CD4-positive, alpha-beta memory T cell (primary cell): ENCODE results near the gene KIF26B. TPM values are rescaled to one million over a fixed set of nuclear protein-coding genes. Genes with fewer than 3 reads are reported as not detected.

Experiments used
- CTCF ChIA-PET: fragments of 350-600 bp; sonication (Branson Sonifier 250); formaldehyde crosslinking; loops from one replicate; lab custom pipeline; 2021; ENCODE audit warnings: inconsistent platforms; ENCODE audit not compliant: partially characterized antibody; lab: Charles Lee
- POLR2A ChIA-PET: fragments of 350-600 bp; sonication (Branson Sonifier 250); formaldehyde crosslinking; loops from one replicate; lab custom pipeline; 2021; ENCODE audit not compliant: partially characterized antibody; lab: Charles Lee
- DNase-seq, 5 donors: peaks; one replicate each; pipeline versions ENCODE4 v3.0.0 to v3.0.0-alpha.2; 2020 to 2022; ENCODE audit warnings: mixed read lengths in 1 of 5
- H3K27ac ChIP-seq: one replicate; pipeline ENCODE4 v1.7.0; 2013; ENCODE audit warnings: low read depth, low read length
- H3K27me3 ChIP-seq: 2 replicates; pipeline ENCODE4 v1.7.0; 2013; ENCODE audit warnings: mild to moderate bottlenecking, low read length, moderate library complexity; ENCODE audit not compliant: insufficient read depth
- H3K36me3 ChIP-seq: 2 replicates; pipeline ENCODE4 v1.7.0; 2013; ENCODE audit warnings: mild to moderate bottlenecking, low read length, moderate library complexity; ENCODE audit not compliant: insufficient read depth
- H3K4me1 ChIP-seq: 2 replicates; pipeline ENCODE4 v1.7.0; 2013; ENCODE audit warnings: mild to moderate bottlenecking, low read length, moderate library complexity; ENCODE audit not compliant: insufficient read depth
- H3K4me3 ChIP-seq, 2 donors: one replicate each; pipeline ENCODE4 v1.7.0; 2013; ENCODE audit warnings: low read length in 2 of 2, mild to moderate bottlenecking in 1 of 2
- H3K9me3 ChIP-seq, 2 donors: one replicate each; pipeline ENCODE4 v1.7.0; 2013; ENCODE audit warnings: low read length in 2 of 2, control low read depth in 1 of 2; ENCODE audit not compliant: control insufficient read depth in 1 of 2
- H3K27ac Mint-ChIP-seq, 7 donors: one replicate each; pipeline ENCODE4 v1.8.0; 2020 to 2021; ENCODE audit warnings: mixed read lengths in 7 of 7, mild to moderate bottlenecking in 6 of 7, inconsistent platforms in 3 of 7, moderate library complexity in 3 of 7
- H3K27me3 Mint-ChIP-seq, 2 donors: one replicate each; pipeline ENCODE4 v1.8.0; 2020 to 2021; ENCODE audit warnings: mixed read lengths in 2 of 2
- H3K36me3 Mint-ChIP-seq, 2 donors: one replicate each; pipeline ENCODE4 v1.8.0; 2020 to 2021; ENCODE audit warnings: mixed read lengths in 2 of 2, inconsistent platforms in 1 of 2, mild to moderate bottlenecking in 1 of 2
- H3K4me1 Mint-ChIP-seq, 4 donors: one replicate each; pipeline ENCODE4 v1.8.0; 2020 to 2021; ENCODE audit warnings: mixed read lengths in 4 of 4, mild to moderate bottlenecking in 1 of 4
- H3K4me3 Mint-ChIP-seq, 8 donors: one replicate each; pipeline ENCODE4 v1.8.0; 2020 to 2021; ENCODE audit warnings: mixed read lengths in 8 of 8, mild to moderate bottlenecking in 7 of 8, moderate library complexity in 6 of 8, inconsistent platforms in 3 of 8
- H3K9me3 Mint-ChIP-seq, 8 donors: one replicate each; pipeline ENCODE4 v1.8.0; 2020 to 2021; ENCODE audit warnings: mixed read lengths in 8 of 8, mild to moderate bottlenecking in 5 of 8, inconsistent platforms in 3 of 8, moderate library complexity in 1 of 8
- intact Hi-C: fragments of 100-400 bp; cut with micrococcal nuclease; formaldehyde crosslinking; loops from one replicate; pipeline ENCODE4 v1.15.1; 2023
- polyA plus RNA-seq, 2 donors: library from polyadenylated mRNA; unstranded; fragments of 300-500 nt; fragmentation: Illumina TruSeq; gene quantifications; one replicate each; pipeline ENCODE4 v1.2.3, GENCODE V29; 2021
- total RNA-seq, 2 experiments: library from RNA; stranded (reverse); gene quantifications; one replicate each; pipeline ENCODE4 v1.2.3, GENCODE V29; 2021

KIF26B gene
- total and polyA plus RNA-seq, 4 experiments from 2014 or later = 0.10 TPM; not detected in 3

DNA sequence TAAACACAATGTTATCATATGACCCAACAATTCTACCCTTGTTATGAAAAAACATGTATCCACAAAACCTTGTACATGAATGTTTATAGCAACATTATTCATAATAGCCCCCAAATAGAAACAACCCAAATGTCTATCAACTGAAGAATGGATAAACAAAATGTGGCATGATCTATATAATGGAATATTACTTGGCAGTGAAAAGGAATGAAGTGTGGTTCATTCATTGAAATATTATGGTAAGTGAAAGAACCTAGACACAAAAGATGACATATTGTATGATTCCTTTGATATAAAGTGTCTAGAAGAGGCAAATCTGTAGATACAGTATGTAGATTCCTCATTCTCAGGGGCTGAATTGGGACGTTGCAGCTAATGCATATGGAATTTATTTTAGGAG lies 151.2 kb downstream of the KIF26B start:
- POLR2A ChIA-PET = no interaction called here
- H3K36me3 Mint-ChIP-seq = no peaks in the 10 kb centered on the region
- Histone ChIP-seq H3K36me3 (no peaks in the 10 kb centered on the region), H3K27ac (no peak overlapping the region), H3K4me1 (peaks cover 7% of the 10 kb centered on the region), H3K27me3 (peaks cover 4% of the 10 kb centered on the region), H3K9me3 (no peaks in the 10 kb centered on the region), H3K4me3 (no peak overlapping the region)
- H3K27me3 Mint-ChIP-seq = peaks cover 1 to 5% of the 10 kb centered on the region in 2 donors
- intact Hi-C loops = no loop called here
- no peak overlapping the region for H3K27ac Mint-ChIP-seq
- peaks cover 7 to 8% (median 7%) of the 10 kb centered on the region in 4 donors for H3K4me1 Mint-ChIP-seq
- no peak for DNase-seq
- H3K9me3 Mint-ChIP-seq = peaks cover 0 to 6% (median 2%) of the 10 kb centered on the region in 8 donors
- no peak overlapping the region for H3K4me3 Mint-ChIP-seq
- CTCF ChIA-PET = no interaction called here

DNA sequence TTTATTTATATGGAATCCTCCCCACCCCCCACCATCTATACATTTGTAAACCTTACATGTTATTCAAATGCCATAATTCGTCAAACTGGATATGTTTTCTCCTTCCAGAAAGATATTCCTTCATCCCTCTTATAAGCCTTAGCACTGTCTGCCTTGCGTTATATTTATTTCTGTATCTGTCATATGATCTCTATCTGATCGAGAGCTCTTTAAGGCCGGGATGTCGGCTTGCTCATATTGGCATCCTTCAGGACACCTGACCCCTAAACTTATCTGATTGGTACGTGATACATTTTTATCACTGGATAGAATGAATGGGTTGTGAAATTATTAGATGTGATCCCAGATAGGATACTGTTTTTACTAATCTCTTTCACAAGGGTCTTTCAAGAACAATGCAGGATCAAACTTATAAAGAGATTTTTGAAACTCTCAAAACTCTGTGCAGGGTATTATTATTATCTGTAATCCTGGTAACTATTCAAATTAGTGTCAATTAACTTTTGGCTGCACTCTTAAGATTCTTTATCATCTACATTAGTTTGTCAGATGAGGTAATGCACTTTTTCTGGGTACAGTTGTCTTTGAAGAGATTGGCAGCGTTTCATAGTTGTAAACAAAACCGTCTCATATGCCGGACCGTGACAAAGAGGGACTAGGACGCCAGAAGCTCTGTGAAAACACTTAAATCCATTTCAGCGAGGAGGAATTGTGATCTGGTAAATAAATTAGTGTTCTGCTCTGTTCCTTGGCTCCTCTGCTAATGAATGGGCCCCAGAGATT lies 152.0 kb downstream of the KIF26B start:
- Histone ChIP-seq H3K9me3 (no peaks in the 10 kb centered on the region), H3K36me3 (no peaks in the 10 kb centered on the region), H3K27ac (no peak overlapping the region), H3K27me3 (peaks cover 4% of the 10 kb centered on the region), H3K4me1 (peaks cover 7% of the 10 kb centered on the region), H3K4me3 (no peak overlapping the region)
- H3K4me1 Mint-ChIP-seq = peaks cover 9 to 12% (median 10%) of the 10 kb centered on the region in 4 donors
- intact Hi-C loops = no loop called here
- H3K9me3 Mint-ChIP-seq = peaks cover 0 to 6% (median 0%) of the 10 kb centered on the region in 8 donors
- H3K4me3 Mint-ChIP-seq = no peak overlapping the region
- ChIA-PET POLR2A (no interaction called here), CTCF (no interaction called here)
- H3K36me3 Mint-ChIP-seq = no peaks in the 10 kb centered on the region
- peaks cover 1 to 5% of the 10 kb centered on the region in 2 donors for H3K27me3 Mint-ChIP-seq
- H3K27ac Mint-ChIP-seq = no peak overlapping the region
- no peak for DNase-seq

DNA sequence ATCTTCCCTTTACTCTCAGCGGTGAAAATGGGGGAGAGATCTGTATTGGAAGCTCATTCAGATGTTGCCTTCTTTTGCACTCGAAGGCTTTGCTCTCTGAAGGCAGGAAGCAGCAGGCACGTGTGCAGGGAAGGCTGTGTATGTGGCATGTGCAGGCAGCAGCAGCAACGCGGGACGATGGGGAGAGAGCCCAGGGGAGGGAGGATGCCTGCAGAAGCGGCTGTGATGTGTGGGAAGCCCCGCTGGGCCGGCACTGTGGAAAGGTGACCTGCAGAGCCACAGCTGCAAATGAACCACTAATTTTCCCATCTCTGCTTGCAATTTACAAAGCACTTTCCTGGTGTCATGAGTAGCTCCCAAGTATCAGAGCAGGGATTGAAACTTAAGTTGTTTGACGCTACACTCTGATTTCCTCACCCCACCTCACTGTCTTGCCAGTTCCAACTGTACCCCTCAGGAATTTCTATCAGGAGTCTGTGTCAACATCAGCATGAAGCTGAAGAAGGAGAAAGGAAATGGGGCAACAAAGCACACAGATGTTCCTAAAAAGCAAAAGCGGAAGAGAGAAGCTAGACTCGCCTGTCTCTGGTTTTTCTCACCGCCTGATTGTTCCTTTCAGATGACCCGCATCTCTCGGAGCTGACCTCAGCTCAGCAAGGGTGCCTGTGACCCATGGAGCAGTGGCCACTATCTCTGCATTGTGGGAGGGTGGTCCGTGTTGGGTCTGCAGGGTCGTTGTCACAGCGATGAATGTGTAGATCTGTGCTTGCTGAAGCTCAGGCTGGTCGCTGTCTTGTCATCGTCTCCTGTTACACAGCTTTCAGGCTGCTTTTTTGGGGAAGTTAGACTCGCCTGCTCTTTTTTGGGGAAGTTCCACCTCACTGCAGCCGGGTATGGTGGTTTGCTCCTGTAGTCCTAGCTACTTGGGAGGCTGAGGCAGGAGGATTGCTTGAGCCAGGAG lies 156.1 kb downstream of the KIF26B start:
- peaks cover 0 to 2% (median 0%) of the 10 kb centered on the region in 8 donors for H3K9me3 Mint-ChIP-seq
- intact Hi-C loops = no loop called here
- DNase-seq = no peak
- H3K27ac Mint-ChIP-seq = peak overlapping the region in 5 of 7 donors; percentile 36 to 82 (median 77)
- H3K36me3 ChIP-seq = no peaks in the 10 kb centered on the region
- peak overlapping the region; percentile 53 to 82 (median 80) for H3K4me3 Mint-ChIP-seq
- peaks cover 7% of the 10 kb centered on the region for H3K4me1 ChIP-seq
- ChIA-PET POLR2A (no interaction called here), CTCF (interaction anchor here (0.7 kb wide), 1 partner anchor 16 kb away, joined by 3 read pairs; no protein-coding TSS in a partner anchor)
- peaks cover 9 to 12% (median 10%) of the 10 kb centered on the region in 4 donors for H3K4me1 Mint-ChIP-seq
- H3K36me3 Mint-ChIP-seq = no peaks in the 10 kb centered on the region
- H3K27me3 Mint-ChIP-seq = peaks cover 3 to 6% of the 10 kb centered on the region in 2 donors
- peak overlapping the region in 1 of 2 donors; percentile 13 for H3K4me3 ChIP-seq
- no peak overlapping the region for H3K27ac ChIP-seq
- no peaks in the 10 kb centered on the region for H3K9me3 ChIP-seq
- H3K27me3 ChIP-seq = peaks cover 4% of the 10 kb centered on the region

DNA sequence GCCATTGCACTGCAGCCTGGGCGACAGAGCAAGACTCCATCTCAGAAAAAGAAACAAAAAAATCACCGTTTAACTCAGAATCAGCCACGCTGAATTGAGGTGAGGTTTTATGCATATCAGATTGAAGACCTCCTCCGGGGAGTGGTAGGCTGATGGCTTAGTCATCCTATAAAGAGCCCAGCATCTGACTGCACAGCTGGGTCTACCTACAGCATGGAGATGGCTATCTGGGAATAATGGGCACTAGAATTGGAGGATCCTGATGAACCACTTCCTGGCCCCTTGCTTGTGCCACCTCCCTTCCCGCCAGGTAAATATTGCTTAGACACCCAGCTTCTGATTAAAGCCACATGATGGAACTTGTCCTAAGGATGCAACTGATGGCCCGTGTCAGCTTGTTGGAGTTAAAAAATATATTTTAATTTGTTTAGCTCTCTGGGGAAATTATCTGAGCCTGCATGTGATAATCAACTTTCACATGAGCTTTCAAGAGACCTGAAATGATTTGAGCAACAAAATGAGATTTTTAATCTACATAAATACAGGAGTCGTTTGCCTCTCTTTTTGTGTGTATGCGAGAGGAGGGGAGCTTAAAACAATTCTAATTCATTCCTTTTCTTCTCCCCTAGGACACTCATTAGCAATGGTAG lies 157.2 kb downstream of the KIF26B start:
- H3K27ac ChIP-seq = no peak overlapping the region
- intact Hi-C loops = no loop called here
- Mint-ChIP-seq H3K4me3 (no peak overlapping the region), H3K9me3 (no peaks in the 10 kb centered on the region), H3K4me1 (peaks cover 9 to 12% (median 10%) of the 10 kb centered on the region in 4 donors), H3K36me3 (no peaks in the 10 kb centered on the region), H3K27me3 (peaks cover 5 to 6% of the 10 kb centered on the region in 2 donors), H3K27ac (no peak overlapping the region)
- peaks cover 4% of the 10 kb centered on the region for H3K27me3 ChIP-seq
- H3K4me1 ChIP-seq = peaks cover 7% of the 10 kb centered on the region
- no peak overlapping the region for H3K4me3 ChIP-seq
- no peaks in the 10 kb centered on the region for H3K9me3 ChIP-seq
- ChIA-PET CTCF (no interaction called here), POLR2A (no interaction called here)
- DNase-seq = no peak
- H3K36me3 ChIP-seq = no peaks in the 10 kb centered on the region

DNA sequence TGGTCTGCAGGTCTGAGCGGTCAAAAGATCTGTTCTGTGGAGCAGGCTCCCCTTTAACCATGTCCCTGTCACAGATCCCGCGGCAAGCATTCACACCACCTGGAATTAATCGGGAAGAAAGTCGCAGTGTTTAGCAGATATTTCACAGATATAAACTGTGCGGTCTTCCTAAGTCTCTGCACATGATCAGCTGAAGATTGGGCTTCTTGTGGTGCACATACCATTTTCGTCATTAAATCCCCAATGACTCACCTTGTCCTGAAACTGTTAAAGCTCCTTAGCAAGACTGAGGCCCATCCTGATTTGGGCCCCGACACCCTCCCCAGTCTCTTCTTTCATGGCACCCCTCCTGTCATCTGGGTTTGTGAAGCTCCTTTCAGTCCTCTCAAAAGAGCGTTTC lies 158.8 kb downstream of the KIF26B start:
- no peak overlapping the region for H3K27ac ChIP-seq
- H3K4me3 ChIP-seq = no peak overlapping the region
- no peak overlapping the region for H3K4me3 Mint-ChIP-seq
- H3K4me1 Mint-ChIP-seq = peaks cover 9 to 12% (median 10%) of the 10 kb centered on the region in 4 donors
- intact Hi-C loops = no loop called here
- H3K9me3 Mint-ChIP-seq = no peaks in the 10 kb centered on the region
- H3K27ac Mint-ChIP-seq = peak overlapping the region in 1 of 7 donors; percentile 79
- CTCF ChIA-PET = no interaction called here
- no peaks in the 10 kb centered on the region for H3K9me3 ChIP-seq
- H3K27me3 Mint-ChIP-seq = peaks cover 5 to 6% of the 10 kb centered on the region in 2 donors
- no peak for DNase-seq
- H3K36me3 Mint-ChIP-seq = no peaks in the 10 kb centered on the region
- peaks cover 4% of the 10 kb centered on the region for H3K27me3 ChIP-seq
- H3K36me3 ChIP-seq = no peaks in the 10 kb centered on the region
- POLR2A ChIA-PET = no interaction called here
- H3K4me1 ChIP-seq = peaks cover 7% of the 10 kb centered on the region

DNA sequence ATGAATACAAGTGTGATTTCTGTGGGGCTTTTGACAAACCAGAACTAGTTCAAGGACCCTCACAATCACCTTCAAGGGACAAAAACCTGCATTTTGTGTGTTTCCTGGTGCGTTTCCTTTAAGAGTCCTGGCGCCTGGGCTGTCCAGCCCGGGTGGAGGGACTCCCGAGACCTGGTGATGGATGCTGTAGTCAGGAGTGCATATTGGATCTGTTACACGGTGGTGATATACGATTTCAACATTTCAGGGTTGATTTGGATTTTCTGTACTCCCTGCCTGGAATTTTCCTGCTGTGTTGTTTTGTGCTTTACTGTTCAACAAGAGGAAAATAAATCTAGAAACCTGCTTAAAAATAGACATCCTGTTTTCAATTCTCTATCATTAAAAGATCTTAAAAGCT lies 162.0 kb downstream of the KIF26B start:
- H3K27ac Mint-ChIP-seq = no peak overlapping the region

More for the DNA sequence above, 162.0 kb downstream of the KIF26B start:
- no peaks in the 10 kb centered on the region for H3K27me3 ChIP-seq
- no peak overlapping the region for H3K4me3 Mint-ChIP-seq
- DNase-seq = no peak
- H3K4me3 ChIP-seq = no peak overlapping the region
- H3K27me3 Mint-ChIP-seq = peaks cover 4% of the 10 kb centered on the region in 2 donors
- H3K36me3 ChIP-seq = no peaks in the 10 kb centered on the region
- intact Hi-C loops = no loop called here
- H3K4me1 Mint-ChIP-seq = no peaks in the 10 kb centered on the region
- H3K36me3 Mint-ChIP-seq = no peaks in the 10 kb centered on the region
- no peaks in the 10 kb centered on the region for H3K4me1 ChIP-seq
- peaks cover 0 to 3% (median 0%) of the 10 kb centered on the region in 8 donors for H3K9me3 Mint-ChIP-seq
- H3K27ac ChIP-seq = no peak overlapping the region
- ChIA-PET CTCF (no interaction called here), POLR2A (no interaction called here)
- H3K9me3 ChIP-seq = no peaks in the 10 kb centered on the region
